RKO (cell line): ENCODE data around the gene TNFRSF19.
"Not testable (repeated sequence)": the region's sequence is repeated elsewhere in the genome, so short reads cannot be mapped to it uniquely, and the experiment has no call there.

ENCODE experiments used
- DNase-seq: peaks from one replicate; pipeline ENCODE4 v3.0.0-alpha.2; 2016; ENCODE audit warnings: low spot score

Gene TNFRSF19

DNA sequence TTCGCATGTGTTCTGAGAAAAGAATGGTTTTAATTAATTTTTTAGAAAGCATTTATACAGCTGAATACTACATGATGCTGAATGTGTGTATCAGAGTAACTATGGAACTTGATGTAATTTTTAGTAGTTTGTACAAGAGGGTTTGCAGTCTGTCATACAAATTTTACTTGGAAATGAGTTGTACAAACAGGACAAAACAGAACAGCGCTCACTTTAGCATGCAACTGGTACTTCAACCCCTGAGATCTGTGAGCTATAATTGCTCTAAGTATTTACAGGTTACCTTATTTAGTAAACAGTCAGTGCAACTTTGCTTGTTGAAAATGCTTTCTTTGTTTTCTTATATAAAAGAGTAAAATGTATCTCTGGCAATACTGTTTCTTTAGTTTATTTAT is 706 bp downstream of the TNFRSF19 start:
- no peak for DNase-seq

GRCh38 chr13:23571431-23571830 is 1.2 kb downstream of the TNFRSF19 start:
- DNase-seq = no peak

- DNase-seq = no peak
Measured at GRCh38 chr13:23572836-23573235, 2.6 kb downstream of the TNFRSF19 start.

DNA sequence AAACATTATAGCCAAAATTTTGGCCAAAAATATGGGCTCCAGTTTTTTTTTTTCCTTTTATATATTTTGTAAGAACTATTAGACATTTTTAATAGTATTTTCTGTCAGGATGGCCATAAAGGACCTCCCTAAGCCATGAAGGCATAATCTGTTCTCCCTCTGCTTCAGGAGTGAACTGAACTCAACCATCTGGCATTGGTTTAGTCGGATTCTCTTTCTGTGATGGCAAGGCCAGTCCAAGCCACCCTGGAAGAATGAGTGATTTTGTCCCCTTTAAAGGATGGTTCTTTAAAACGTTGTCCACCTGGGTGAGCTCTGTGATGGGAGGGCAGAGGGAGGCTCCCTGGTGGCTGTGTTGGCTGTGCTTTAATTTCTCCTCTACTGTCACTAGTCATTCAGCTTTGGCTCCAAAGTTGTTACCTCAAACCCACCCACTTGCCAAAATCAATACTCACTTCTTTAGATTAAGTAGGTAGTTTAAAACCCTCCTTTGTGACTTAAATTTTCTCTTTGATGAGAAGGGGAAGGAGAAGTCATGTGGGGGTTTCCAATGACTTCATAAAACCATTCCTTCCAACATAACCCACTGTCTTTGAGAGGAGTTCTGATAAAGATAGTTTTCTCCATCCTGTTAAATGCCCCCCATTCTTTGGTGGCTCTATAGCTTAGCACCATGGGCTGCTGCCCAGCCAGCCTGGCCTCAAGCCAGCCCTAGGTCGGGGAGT is 4.4 kb downstream of the TNFRSF19 start:
- DNase-seq = no peak

DNA sequence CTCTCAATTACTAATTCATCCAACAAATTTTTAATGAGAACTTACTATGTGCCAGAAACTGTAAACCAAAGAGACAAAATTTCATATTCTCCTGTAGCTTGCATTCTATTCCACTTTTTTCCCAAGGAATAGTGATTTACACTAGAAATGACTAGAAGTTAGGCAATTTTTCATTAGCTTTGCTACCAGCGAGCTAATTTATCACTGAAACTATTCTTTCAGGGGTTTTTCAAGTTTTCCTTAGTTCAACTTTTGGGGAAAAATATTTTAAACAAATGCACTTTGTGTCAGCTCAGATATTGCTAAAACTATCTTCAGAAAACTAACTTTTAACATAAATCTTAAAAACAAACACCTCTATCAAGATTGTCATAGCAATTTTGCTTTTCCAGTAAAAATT is 5.4 kb downstream of the TNFRSF19 start:
- no peak for DNase-seq

GRCh38 chr13:23578411-23579071 is 8.3 kb downstream of the TNFRSF19 start:
- DNase-seq = no peak

- no peak for DNase-seq
Measured at GRCh38 chr13:23579072-23579895, 9.1 kb downstream of the TNFRSF19 start.

DNA sequence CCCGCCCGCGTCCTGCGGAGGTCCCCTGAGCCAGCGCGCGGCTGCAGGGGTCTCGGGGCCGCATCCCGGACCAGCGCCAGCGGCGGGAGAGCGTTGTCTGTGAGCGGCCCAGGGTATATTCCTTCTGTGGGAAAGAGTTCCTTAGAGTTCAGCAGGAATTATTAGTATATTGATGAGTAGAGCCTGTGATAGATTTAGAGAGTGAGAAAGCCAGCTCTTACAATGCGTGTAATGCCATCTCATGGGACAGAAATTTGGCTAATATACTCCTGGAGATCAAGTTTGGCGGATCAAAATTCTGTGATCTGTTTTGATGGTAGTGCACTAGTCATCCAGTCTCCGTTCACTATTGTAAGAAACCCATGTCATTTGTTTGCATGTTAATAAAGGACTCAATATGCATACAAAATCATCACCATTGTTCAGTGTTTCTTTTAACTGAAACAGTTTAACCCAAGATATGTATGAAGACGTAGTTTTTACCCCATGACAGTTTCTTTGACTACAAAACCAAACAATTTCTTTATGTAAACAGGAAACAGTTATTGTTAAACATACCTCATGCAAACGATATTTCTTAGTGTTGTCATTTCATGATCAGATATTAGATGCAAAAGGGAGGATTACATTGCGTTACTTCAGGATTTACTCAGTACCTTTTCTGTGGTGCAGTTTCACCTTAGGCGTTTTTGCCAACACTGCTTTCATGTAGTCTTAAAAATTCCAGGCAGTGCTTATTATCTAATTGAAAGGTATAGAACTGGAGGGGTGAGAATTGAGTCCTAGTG is 9.9 kb downstream of the TNFRSF19 start:
- DNase-seq = no peak

- no peak for DNase-seq
Measured at GRCh38 chr13:23580684-23581060, 10.5 kb downstream of the TNFRSF19 start.

DNA sequence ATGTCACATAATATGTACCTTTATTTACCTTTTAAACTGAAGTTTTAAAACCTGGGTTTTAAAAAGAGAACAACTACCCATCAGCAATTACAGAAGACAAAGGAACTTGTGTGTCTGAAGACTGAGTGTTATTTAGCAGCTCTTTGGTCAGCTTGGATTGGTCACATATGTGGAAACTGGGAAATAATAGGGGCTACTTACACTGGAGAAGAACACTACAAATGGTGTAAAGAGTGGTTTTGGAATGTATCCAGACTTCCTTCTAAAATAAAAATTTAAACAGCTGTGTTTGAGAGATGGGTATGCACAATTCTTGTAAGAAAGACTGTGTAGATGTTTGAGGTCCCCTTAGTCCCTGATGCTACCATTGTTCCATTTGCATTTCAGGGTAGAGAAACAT is 13.3 kb downstream of the TNFRSF19 start:
- DNase-seq = no peak

GRCh38 chr13:23584275-23584674 is 14.1 kb downstream of the TNFRSF19 start:
- DNase-seq = no peak

DNA sequence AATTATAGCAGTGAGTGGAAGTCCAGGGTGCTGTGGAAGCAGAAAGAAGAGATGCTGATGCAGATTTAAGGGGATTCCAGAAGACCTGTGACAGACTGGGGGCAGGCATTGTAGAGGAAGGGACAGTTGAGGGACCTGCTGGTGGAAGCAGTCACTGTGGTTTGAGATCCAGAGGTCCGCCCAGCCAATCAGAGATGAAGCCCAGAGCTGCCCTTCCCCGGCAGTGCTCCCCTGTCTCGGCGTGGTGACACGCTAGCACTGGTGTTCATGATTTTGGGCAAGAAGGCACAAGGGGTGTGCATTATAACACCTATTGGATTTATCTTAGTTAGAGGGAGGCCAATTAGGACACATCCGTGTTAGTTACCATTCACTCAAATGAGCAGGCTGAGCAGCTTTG is 16.1 kb downstream of the TNFRSF19 start:
- DNase-seq = no peak

- no peak for DNase-seq
Measured at GRCh38 chr13:23588666-23589065, 18.5 kb downstream of the TNFRSF19 start.

GRCh38 chr13:23592596-23592995 is 22.4 kb downstream of the TNFRSF19 start:
- DNase-seq = no peak

DNA sequence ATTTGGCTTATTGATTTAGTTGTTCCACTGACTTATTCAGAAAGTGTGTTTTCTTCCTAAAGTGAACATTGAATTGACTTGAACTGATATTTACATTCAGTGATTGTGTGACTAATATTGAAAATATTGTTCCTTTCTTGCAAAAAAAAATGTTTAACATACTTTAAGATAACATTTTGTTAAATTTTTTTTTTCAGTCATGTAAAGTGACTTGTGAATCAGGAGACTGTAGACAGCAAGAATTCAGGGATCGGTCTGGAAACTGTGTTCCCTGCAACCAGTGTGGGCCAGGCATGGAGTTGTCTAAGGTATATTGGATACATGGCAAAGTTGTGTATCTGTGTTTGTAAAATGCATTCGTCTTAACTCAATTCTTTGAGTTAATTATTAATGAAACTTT is 22.9 kb downstream of the TNFRSF19 start:
- no peak for DNase-seq

DNA sequence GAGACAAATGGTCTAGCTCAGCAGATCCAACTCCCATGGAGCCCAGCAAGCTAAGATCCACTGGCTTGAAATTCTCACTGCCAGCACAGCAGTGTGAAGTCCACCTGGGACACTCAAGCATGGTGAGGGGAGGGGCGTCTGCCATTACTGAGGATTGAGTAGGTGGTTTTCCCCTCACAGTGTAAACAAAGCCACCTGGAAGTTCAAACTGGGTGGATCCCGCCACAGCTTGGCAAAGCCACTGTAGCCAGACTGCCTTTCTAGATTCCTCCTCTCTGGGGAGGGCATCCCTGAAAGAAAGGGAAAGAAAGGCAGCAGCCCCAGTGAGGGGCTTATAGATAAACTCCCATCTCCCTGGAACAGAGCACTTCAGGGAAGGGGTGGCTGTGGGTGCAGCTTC is 24.1 kb downstream of the TNFRSF19 start:
- DNase-seq = not testable (repeated sequence)

GRCh38 chr13:23598369-23598768 is 28.2 kb downstream of the TNFRSF19 start:
- no peak for DNase-seq

DNA sequence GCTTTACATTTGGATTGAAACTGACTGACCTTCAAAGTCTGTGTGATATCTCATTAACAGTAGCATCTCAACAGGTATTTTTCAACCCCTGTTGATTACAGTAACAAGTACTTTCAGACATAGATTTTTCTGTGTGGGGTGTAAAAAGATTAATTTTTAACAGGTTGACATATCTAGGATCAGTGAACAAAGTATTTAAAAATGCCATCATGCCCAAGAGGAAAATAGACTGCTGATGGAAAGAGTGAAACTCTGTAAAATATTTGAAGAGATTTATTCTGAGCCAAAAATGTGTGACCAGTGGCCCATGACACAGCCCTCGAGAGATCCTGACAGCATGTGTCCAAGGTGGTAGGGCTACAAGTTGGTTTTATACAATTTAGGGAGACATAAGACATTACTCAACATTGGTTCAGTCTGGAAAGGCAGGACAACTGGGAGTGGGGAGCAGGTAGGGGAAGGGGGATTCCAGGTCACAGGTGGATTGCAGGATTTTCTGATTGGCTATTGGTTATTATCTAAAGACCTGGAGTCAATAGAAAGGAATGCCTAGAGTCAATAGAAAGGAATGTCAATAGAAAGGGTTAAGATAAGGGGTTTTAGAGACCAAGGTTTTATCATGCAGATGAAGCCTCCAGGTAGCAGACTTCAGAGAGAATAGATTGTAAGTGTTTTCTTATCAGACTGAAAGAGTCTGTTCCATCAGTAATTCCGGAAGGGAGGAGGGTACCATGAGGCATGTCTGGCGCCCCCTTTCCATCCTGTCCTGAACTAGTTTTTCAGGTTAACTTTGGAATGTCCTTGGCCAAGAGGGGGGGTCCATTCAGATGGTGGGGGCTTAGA is 29.1 kb downstream of the TNFRSF19 start:
- no peak for DNase-seq

DNA sequence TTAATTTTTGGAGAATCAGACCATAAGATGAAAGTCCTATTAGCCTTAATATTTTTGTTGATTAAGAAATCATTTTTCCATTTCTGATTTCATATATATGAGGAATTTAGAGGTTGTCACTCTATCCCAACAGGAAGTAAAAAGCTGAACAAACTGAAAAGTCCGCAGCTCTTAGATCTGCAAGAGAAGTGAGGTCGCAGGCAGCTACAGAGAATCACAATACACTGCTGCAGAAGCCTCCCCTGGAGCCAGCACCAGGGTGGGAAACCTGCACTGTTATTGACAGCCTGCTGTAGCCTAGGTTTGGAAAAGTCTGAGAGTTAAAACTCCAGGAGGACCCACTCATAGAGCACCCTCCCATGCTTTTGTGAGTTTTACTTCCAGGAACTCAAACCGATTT is 29.9 kb downstream of the TNFRSF19 start:
- DNase-seq = no peak

- no peak for DNase-seq
Measured at GRCh38 chr13:23600534-23600933, 30.3 kb downstream of the TNFRSF19 start.

GRCh38 chr13:23605831-23606230 is 35.6 kb downstream of the TNFRSF19 start:
- DNase-seq = no peak
